ENCODE measurements around the gene CCDC13. TPM values are rescaled to one million over a fixed set of nuclear protein-coding genes. Genes with fewer than 3 reads are reported as not detected.

The CCDC13 gene
- total RNA-seq, 4 donors from 2014 or later = 4.0 to 7.7 (median 6.0) TPM

DNA sequence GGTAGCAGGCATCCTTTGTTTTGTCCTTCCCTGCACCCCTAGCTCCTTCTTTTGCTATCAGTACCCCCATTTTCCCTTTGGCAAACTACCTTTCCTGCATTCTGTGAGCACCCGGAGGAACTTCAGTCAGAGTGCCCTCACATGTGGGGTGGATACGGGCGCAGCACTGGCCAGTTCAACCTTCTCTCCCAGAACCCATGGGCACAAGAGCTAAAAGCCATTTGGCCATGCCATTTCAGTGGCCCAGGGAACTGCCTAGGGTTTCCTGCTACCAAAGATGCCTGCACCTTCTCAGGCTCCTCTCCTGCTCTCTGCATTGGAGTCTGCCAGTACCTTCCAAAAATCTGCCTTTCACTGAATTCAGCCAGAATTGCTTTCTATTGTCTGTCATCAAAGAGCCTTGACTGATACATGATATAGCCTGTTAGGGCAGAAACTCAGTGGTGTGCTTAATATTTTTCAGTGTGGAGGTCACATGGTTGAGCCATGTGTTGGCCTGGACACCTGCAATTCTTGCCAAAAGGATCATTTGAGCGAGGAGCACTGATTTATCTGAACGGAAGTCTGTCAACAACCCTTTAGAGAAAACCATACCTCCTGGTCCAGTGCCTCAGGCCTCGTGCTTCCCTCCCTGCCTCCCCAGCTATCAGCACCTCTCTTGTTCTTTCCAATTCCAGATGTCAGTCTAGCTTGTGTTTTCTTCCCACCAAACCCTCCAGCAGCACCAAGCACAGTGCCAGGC, 43.5 kb downstream of the CCDC13 start:
- 53 to 54% methylated on average over 6 of the region's 6 CpGs for WGBS, 2 donors
- no peaks in the 10 kb centered on the region for H3K9me3 ChIP-seq
- H3K4me3 ChIP-seq (replicated peaks in 1 of 3) = no peak overlapping the region
- TF ChIP-seq, protein P1, sequence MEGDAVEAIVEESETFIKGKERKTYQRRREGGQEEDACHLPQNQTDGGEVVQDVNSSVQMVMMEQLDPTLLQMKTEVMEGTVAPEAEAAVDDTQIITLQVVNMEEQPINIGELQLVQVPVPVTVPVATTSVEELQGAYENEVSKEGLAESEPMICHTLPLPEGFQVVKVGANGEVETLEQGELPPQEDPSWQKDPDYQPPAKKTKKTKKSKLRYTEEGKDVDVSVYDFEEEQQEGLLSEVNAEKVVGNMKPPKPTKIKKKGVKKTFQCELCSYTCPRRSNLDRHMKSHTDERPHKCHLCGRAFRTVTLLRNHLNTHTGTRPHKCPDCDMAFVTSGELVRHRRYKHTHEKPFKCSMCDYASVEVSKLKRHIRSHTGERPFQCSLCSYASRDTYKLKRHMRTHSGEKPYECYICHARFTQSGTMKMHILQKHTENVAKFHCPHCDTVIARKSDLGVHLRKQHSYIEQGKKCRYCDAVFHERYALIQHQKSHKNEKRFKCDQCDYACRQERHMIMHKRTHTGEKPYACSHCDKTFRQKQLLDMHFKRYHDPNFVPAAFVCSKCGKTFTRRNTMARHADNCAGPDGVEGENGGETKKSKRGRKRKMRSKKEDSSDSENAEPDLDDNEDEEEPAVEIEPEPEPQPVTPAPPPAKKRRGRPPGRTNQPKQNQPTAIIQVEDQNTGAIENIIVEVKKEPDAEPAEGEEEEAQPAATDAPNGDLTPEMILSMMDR (IDR thresholded peaks at IDR 0.05) = no peak
- TF ChIP-seq POLR2A (IDR thresholded peaks at IDR 0.05) = no peak
- H3K36me3 ChIP-seq = no peaks in the 10 kb centered on the region
- DNase-seq = peak; percentile 50 to 60
- peak overlapping the region in 2 of 3 donors; percentile 50 to 56 for H3K27ac ChIP-seq
- intact Hi-C loops (cut with DNase I) = no loop called here
- H3K27me3 ChIP-seq = no peaks in the 10 kb centered on the region
- H3K4me1 ChIP-seq = peaks cover 5 to 17% of the 10 kb centered on the region in 2 donors

DNA sequence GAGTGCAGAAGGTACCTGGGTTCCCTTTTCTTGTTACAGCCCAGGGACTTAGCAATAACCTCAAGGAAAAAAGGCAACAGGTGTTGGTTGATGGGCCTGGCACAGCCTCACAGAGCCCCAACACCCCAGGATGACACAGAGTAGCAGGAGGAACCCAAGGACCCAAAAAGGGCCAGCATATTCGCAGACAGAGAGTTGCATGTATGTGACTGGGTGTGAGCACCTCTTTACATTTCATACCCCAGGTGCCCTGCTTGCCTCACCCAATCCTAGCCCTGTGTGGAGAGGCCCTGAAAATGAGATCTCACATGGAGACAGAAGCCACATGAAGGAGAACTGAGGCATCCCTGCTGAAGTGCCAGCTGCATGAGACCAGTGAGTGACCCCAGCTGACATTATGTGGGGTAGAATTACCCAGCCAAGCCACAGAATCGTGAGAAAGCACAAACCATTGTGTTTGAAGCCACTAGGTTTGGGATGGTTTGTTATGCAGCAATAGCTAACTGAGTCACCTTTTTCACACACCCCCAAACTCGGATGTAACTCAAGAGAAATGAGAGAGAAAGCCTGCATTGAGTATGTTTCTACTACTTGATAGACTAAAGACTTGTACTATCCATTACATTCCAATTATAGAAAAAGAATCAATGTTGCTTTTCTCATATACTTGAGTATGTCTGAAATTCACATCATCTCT, 44.2 kb downstream of the CCDC13 start:
- TF ChIP-seq, protein P1 (IDR thresholded peaks at IDR 0.05) = no peak
- Histone ChIP-seq H3K4me1 (peaks cover 5 to 17% of the 10 kb centered on the region in 2 donors), H3K4me3 (replicated peaks in 1 of 3) (no peak overlapping the region), H3K27ac (peak overlapping the region in 1 of 3 donors; percentile 56), H3K9me3 (no peaks in the 10 kb centered on the region), H3K27me3 (no peaks in the 10 kb centered on the region), H3K36me3 (no peaks in the 10 kb centered on the region)
- 81 to 99% methylated on average over 3 of the region's 3 CpGs for WGBS, 2 donors
- intact Hi-C loops (cut with DNase I) = no loop called here
- no peak for DNase-seq

DNA sequence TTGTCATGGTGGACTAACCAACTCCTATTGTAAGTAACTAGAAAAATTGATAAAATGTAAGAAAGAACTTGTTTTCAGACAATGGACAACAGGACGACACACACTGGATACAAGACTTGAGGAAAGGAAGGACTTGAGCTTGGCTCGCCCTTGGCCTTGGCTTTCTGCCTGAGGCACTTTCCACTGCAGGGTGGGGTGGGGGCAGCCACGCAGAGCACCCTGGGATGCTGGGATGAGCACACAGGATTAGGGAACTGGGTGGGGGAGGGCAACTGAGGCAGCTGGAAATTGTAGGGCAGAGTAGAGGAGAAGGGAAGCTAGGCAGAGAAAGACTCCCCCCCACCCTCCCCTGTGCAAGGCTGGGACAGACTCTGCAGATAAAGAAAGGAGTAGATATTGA, 45.0 kb downstream of the CCDC13 start:
- H3K4me3 ChIP-seq (replicated peaks in 1 of 3) = no peak overlapping the region
- no peaks in the 10 kb centered on the region for H3K36me3 ChIP-seq
- H3K27ac ChIP-seq = no peak overlapping the region
- WGBS, 2 donors = 22 to 27% methylated on average over 3 of the region's 3 CpGs
- intact Hi-C loops (cut with DNase I) = no loop called here
- peaks cover 5 to 17% of the 10 kb centered on the region in 2 donors for H3K4me1 ChIP-seq
- peak; percentile 49 to 51 for DNase-seq
- no peak for TF ChIP-seq POLR2A (IDR thresholded peaks at IDR 0.05)
- TF ChIP-seq, protein P1 (IDR thresholded peaks at IDR 0.05) = no peak
- no peaks in the 10 kb centered on the region for H3K9me3 ChIP-seq
- no peaks in the 10 kb centered on the region for H3K27me3 ChIP-seq

DNA sequence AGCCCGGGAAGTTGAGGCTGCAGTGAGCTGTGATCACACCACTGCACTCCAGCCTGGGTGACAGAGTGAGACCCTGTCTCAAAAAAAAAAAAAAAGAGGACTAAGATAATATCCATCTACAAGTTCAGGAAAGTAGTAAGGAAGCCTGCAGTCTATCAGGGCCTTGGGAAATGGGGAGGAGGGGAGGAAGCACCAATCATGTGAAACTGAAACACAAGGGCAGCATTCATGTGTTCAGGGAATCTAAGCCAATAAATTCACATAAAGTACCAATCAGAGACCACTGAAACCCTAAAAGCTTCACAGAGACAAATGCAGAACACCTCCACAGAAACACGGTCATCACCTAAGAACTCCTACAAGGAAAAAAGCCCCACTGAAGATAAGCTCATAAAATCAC, 47.6 kb downstream of the CCDC13 start:
- no peak for DNase-seq
- Histone ChIP-seq H3K27me3 (no peaks in the 10 kb centered on the region), H3K36me3 (no peaks in the 10 kb centered on the region), H3K27ac (no peak overlapping the region), H3K9me3 (no peaks in the 10 kb centered on the region), H3K4me1 (peaks cover 5 to 17% of the 10 kb centered on the region in 2 donors), H3K4me3 (replicated peaks in 1 of 3) (no peak overlapping the region)
- 91 to 96% methylated on average over 2 of the region's 2 CpGs for WGBS, 2 donors
- intact Hi-C loops (cut with DNase I) = no loop called here
- TF ChIP-seq, protein P1 (IDR thresholded peaks at IDR 0.05) = no peak
- TF ChIP-seq POLR2A (IDR thresholded peaks at IDR 0.05) = no peak

DNA sequence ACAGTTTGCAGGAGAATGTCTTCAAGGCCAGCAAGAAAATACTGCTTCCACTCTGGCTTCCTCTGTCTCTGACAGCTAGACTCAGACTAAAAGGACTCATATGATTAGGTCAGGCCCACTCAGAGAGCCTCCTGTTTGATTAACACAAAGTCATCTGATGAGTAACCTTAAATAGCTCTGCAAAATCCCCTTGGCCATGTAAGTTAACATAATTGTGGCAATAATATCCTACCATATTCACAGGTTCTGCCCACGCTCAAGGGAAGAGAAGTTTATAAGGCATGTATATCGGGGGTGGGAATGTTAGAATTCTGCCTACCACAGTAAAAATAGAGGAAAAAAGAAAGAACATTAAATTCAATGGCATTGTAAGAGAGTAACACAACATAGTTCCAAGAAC, 49.8 kb downstream of the CCDC13 start:
- intact Hi-C loops (cut with DNase I) = no loop called here
- no peaks in the 10 kb centered on the region for H3K27me3 ChIP-seq
- H3K4me1 ChIP-seq = peaks cover 5 to 6% of the 10 kb centered on the region in 2 donors
- no peaks in the 10 kb centered on the region for H3K36me3 ChIP-seq
- DNase-seq = no peak
- H3K9me3 ChIP-seq = no peaks in the 10 kb centered on the region
- WGBS, 2 donors = 98% methylated on average over 2 of the region's 2 CpGs
- H3K4me3 ChIP-seq (replicated peaks in 1 of 3) = no peak overlapping the region
- no peak overlapping the region for H3K27ac ChIP-seq
- no peak for TF ChIP-seq POLR2A (IDR thresholded peaks at IDR 0.05)
- TF ChIP-seq, protein P1 (IDR thresholded peaks at IDR 0.05) = no peak
